Lung (tissue), 12 donors: ENCODE results near the gene XCL2. TPM values are rescaled to one million over a fixed set of nuclear protein-coding genes. Genes with fewer than 3 reads are reported as not detected.

Experiments used
- ATAC-seq: fragments of 200-7000 bp; cut with Tn5 transposase; one replicate; pipeline ENCODE4 v1.9.1; 2020; ENCODE audit warnings: moderate number of reproducible peaks; ENCODE audit not compliant: insufficient read depth, low FRiP score
- DNase-seq, 3 donors: peaks; one replicate each; pipeline ENCODE4 v3.0.0-alpha.2; 2013 to 2017
- H3K27ac ChIP-seq, 2 donors: one replicate each; pipeline ENCODE4 v1.5.1; 2013; ENCODE audit warnings: mild to moderate bottlenecking in 2 of 2, moderate library complexity in 2 of 2, control low read depth in 1 of 2, inconsistent platforms in 1 of 2, low read depth in 1 of 2, low read length in 1 of 2
- H3K27me3 ChIP-seq, 3 donors: one replicate each; pipeline ENCODE4 v1.5.1; 2013; ENCODE audit warnings: low read length in 2 of 3; ENCODE audit not compliant: control insufficient read depth in 3 of 3, insufficient read depth in 3 of 3
- H3K36me3 ChIP-seq, 4 donors: one replicate each; pipeline ENCODE4 v1.5.1; 2013; ENCODE audit warnings: low read length in 4 of 4, mild to moderate bottlenecking in 1 of 4, moderate library complexity in 1 of 4; ENCODE audit not compliant: control insufficient read depth in 4 of 4, insufficient read depth in 4 of 4
- H3K4me1 ChIP-seq, 5 donors: one replicate each; pipeline ENCODE4 v1.5.1; 2013; ENCODE audit warnings: low read length in 5 of 5, mild to moderate bottlenecking in 2 of 5, moderate library complexity in 1 of 5; ENCODE audit not compliant: control insufficient read depth in 5 of 5, insufficient read depth in 5 of 5
- H3K4me3 ChIP-seq: one replicate; pipeline ENCODE4 v1.5.1; 2013; ENCODE audit warnings: mild to moderate bottlenecking, control low read depth, moderate library complexity
- H3K9ac ChIP-seq, 2 donors: one replicate each; pipeline ENCODE4 v1.5.1; 2013; ENCODE audit warnings: low read length in 2 of 2, control low read depth in 1 of 2; ENCODE audit not compliant: insufficient read depth in 1 of 2
- H3K9me3 ChIP-seq, 4 donors: one replicate each; pipeline ENCODE4 v1.5.1; 2013; ENCODE audit warnings: low read length in 3 of 4, mild to moderate bottlenecking in 1 of 4, moderate library complexity in 1 of 4; ENCODE audit not compliant: control insufficient read depth in 4 of 4, insufficient read depth in 3 of 4
- CTCF ChIP-seq: IDR thresholded peaks from 2 replicates; pipeline ENCODE4 v1.5.1; 2012; ENCODE audit warnings: mild to moderate bottlenecking; ENCODE audit errors: control extremely low read depth, extremely low read depth
- WGBS, 2 donors: extraction: QIAGEN DNeasy Blood & Tissue Kit; methylation state at CpG; one replicate each; pipeline ENCODE4 v1.1.7; 2013; 5-methylcytosine and 5-hydroxymethylcytosine counted together
- polyA plus RNA-seq, 2 donors: library from polyadenylated mRNA; stranded (reverse); fragments of 200-250 nt; gene quantifications; one replicate each; pipeline ENCODE4 v1.2.1, GENCODE V29; 2013
- total RNA-seq, 2 donors: library from RNA; depleted of rRNA in 1 of 2; stranded (reverse); fragments of >200 nt in 1 of 2; gene quantifications; one replicate each; pipeline ENCODE4 v1.2.1, GENCODE V29; 2014 to 2021
- donor health status: control.
- donor health status: control.
- donor health status: Bipolar disorder and iron deficiency.
- donor health status: healthy.
- donor health status: DM: yes; HTN: yes; CAD: no.

Gene XCL2
- total and polyA plus RNA-seq, 4 donors, result 0.41 to 4.6 (median 0.92) TPM

- no peak overlapping the region for H3K27ac ChIP-seq
- H3K36me3 ChIP-seq, result no peaks in the 10 kb centered on the region
- peaks cover 0 to 5% (median 0%) of the 10 kb centered on the region in 5 donors for H3K4me1 ChIP-seq
- H3K9me3 ChIP-seq, result no peaks in the 10 kb centered on the region
- H3K9ac ChIP-seq, result no peak overlapping the region
- H3K4me3 ChIP-seq, result no peak overlapping the region
- no peak for TF ChIP-seq CTCF
- DNase-seq, result peak in 1 of 3 donors; percentile 29
- no peaks in the 10 kb centered on the region for H3K27me3 ChIP-seq
- 17 to 21% methylated on average over 1 of the region's 1 CpG for WGBS, 2 donors
- no peak for ATAC-seq
Measured at GRCh38 chr1:168535536-168535935, 8.3 kb downstream of the XCL2 start.

- DNase-seq (no peak), ATAC-seq (no peak)
- Histone ChIP-seq H3K9me3 (no peaks in the 10 kb centered on the region), H3K27ac (no peak overlapping the region), H3K27me3 (no peaks in the 10 kb centered on the region), H3K36me3 (no peaks in the 10 kb centered on the region), H3K9ac (no peak overlapping the region), H3K4me1 (peaks cover 0 to 5% (median 0%) of the 10 kb centered on the region in 5 donors), H3K4me3 (no peak overlapping the region)
- no peak for TF ChIP-seq CTCF
- WGBS, 2 donors, result 95 to 99% methylated on average over 2 of the region's 2 CpGs
Measured at GRCh38 chr1:168531615-168532345, 12.0 kb downstream of the XCL2 start.

- no peak for DNase-seq
- H3K4me3 ChIP-seq, result no peak overlapping the region
- no peak for TF ChIP-seq CTCF
Measured at GRCh38 chr1:168529518-168529917, 14.3 kb downstream of the XCL2 start.

More at GRCh38 chr1:168529518-168529917, 14.3 kb downstream of the XCL2 start:
- H3K36me3 ChIP-seq, result no peaks in the 10 kb centered on the region
- H3K4me1 ChIP-seq, result no peaks in the 10 kb centered on the region
- WGBS, 2 donors, result 22 to 45% methylated on average over 1 of the region's 1 CpG
- H3K27ac ChIP-seq, result no peak overlapping the region
- H3K27me3 ChIP-seq, result no peaks in the 10 kb centered on the region
- H3K9ac ChIP-seq, result no peak overlapping the region
- H3K9me3 ChIP-seq, result no peaks in the 10 kb centered on the region
- ATAC-seq, result no peak
